Measurements from ENCODE around the gene POM121L2.

POM121L2 gene

GRCh38 chr6:27297484-27297856, 14.6 kb downstream of the POM121L2 start:
- no peak for TF ChIP-seq CTCF (IDR thresholded peaks at IDR 0.05)
- no peaks in the 10 kb centered on the region for H3K36me3 Mint-ChIP-seq (ENCODE audit: low read depth)
- no peak overlapping the region for H3K27ac Mint-ChIP-seq
- peaks cover 37% of the 10 kb centered on the region for H3K4me1 Mint-ChIP-seq
- DNase-seq, result no peak
- H3K27me3 Mint-ChIP-seq (ENCODE audit: low read depth, poor library complexity), result peaks cover 87% of the 10 kb centered on the region
- peak overlapping the region; percentile 95 for H3K4me3 Mint-ChIP-seq
- H3K9me3 Mint-ChIP-seq, result peaks cover under 1% of the 10 kb centered on the region

GRCh38 chr6:27296106-27296783, 15.8 kb downstream of the POM121L2 start:
- Mint-ChIP-seq H3K9me3 (no peaks in the 10 kb centered on the region), H3K27me3 (ENCODE audit: low read depth, poor library complexity) (peaks cover 90% of the 10 kb centered on the region), H3K4me3 (peak overlapping the region; percentile 95), H3K36me3 (ENCODE audit: low read depth) (no peaks in the 10 kb centered on the region), H3K4me1 (peaks cover 38% of the 10 kb centered on the region), H3K27ac (no peak overlapping the region)
- peak; percentile 68 for DNase-seq
- TF ChIP-seq CTCF (IDR thresholded peaks at IDR 0.05), result no peak

- DNase-seq, result peak; percentile 33
- Mint-ChIP-seq H3K27ac (no peak overlapping the region), H3K9me3 (no peaks in the 10 kb centered on the region), H3K4me1 (peaks cover 46% of the 10 kb centered on the region), H3K27me3 (ENCODE audit: low read depth, poor library complexity) (peaks cover 90% of the 10 kb centered on the region), H3K36me3 (ENCODE audit: low read depth) (no peaks in the 10 kb centered on the region), H3K4me3 (peak overlapping the region; percentile 95)
- no peak for TF ChIP-seq CTCF (IDR thresholded peaks at IDR 0.05)
Measured at GRCh38 chr6:27295301-27296079, 16.6 kb downstream of the POM121L2 start.

GRCh38 chr6:27294409-27294808, 17.7 kb downstream of the POM121L2 start:
- Mint-ChIP-seq H3K4me3 (peak overlapping the region; percentile 95), H3K4me1 (peaks cover 53% of the 10 kb centered on the region), H3K36me3 (ENCODE audit: low read depth) (no peaks in the 10 kb centered on the region), H3K9me3 (no peaks in the 10 kb centered on the region), H3K27ac (no peak overlapping the region), H3K27me3 (ENCODE audit: low read depth, poor library complexity) (peaks cover 90% of the 10 kb centered on the region)
- no peak for TF ChIP-seq CTCF (IDR thresholded peaks at IDR 0.05)
- no peak for DNase-seq

GRCh38 chr6:27293436-27294098, 18.5 kb downstream of the POM121L2 start:
- Mint-ChIP-seq H3K27me3 (ENCODE audit: low read depth, poor library complexity) (peaks cover 93% of the 10 kb centered on the region), H3K9me3 (no peaks in the 10 kb centered on the region), H3K36me3 (ENCODE audit: low read depth) (no peaks in the 10 kb centered on the region), H3K4me1 (peaks cover 60% of the 10 kb centered on the region), H3K4me3 (peak overlapping the region; percentile 95), H3K27ac (no peak overlapping the region)
- TF ChIP-seq CTCF (IDR thresholded peaks at IDR 0.05), result no peak
- peak; percentile 74 for DNase-seq
